Pons (tissue), 1 donor: ENCODE measurements around the gene BTRC.
"Not testable (repeated sequence)": the region's sequence is repeated elsewhere in the genome, so short reads cannot be mapped to it uniquely, and the experiment has no call there.

Experiments used
- DNase-seq: peaks from one replicate; pipeline ENCODE4 v3.0.0-alpha.2; 2016; ENCODE audit warnings: low spot score

Gene BTRC

GRCh38 chr10:101386659-101387259 is 32.8 kb downstream of the BTRC start:
- no peak for DNase-seq

DNA sequence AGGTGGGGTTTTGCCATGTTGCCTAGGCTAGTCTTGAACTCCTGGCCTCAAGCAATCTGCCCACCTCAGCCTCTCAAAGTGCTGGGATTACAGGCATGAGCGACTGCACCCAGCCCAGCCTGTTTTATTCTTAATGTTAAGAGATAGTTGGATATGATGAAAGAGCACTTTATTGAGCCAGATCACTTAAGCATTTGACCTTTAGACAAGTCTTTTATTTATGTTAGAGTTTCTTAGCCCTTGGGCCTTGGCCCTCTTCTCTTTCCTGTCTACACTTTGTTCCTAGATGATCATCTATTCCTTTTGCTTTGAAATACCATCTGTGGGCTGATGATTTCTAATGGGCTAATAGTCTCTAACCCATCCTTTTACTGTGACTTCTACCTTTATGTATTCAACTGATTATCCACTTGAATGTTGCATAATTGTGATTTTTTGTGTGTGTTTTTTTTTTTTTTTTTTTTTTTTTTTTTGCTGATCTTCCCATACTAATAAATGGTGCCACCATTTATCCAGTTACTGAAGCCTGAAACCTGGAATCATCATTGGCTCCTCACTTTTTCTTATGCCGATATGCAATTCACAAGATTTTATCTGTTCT is 34.8 kb downstream of the BTRC start:
- no peak for DNase-seq

GRCh38 chr10:101389532-101389931 is 35.6 kb downstream of the BTRC start:
- not testable (repeated sequence) for DNase-seq

DNA sequence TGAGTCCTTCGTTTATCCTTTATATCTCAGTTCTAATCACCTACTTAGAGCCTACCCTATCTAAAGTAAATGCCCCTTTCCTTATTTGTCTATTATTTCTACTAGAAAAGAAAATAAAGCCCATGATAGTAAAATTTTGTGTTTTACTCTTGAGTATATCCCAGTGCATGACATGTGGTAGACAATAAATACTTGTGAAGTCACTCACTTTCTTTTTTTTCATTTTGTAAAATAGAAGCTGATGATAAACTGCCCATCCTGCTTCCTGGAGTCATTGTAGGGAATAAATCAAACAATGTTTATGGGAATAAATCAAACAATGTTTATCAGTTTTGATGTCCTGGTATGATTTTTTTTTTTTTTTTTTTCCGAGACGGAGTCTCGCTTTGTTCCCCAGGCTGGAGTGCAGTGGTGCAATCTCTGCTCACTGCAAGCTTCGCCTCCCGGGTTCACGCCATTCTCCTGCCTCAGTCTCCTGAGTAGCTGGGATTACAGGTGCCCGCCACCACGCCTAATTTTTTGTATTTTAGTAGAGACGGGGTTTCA is 36.1 kb downstream of the BTRC start:
- DNase-seq = no peak

DNA sequence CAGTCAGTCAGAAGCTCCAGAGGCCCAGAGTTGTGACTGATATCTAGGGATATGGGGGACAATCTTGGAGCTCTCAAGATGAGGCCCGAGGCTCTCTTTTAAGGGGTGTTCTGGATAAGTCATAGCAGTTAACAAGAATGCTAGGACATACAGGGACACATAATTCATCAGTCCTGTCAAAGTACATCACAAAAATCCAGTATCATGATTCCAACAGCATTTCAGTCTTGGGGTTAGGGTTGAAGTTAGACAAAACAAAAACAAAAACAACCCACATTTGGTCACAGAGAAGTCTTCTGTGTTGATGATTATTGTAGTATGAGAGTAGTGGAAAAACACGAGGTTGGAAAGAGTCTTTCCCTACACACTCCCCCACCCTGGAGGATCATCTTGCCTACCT is 39.4 kb downstream of the BTRC start:
- DNase-seq = no peak

GRCh38 chr10:101394524-101395133 is 40.7 kb downstream of the BTRC start:
- DNase-seq = no peak

GRCh38 chr10:101397140-101397539 is 43.2 kb downstream of the BTRC start:
- no peak for DNase-seq

DNA sequence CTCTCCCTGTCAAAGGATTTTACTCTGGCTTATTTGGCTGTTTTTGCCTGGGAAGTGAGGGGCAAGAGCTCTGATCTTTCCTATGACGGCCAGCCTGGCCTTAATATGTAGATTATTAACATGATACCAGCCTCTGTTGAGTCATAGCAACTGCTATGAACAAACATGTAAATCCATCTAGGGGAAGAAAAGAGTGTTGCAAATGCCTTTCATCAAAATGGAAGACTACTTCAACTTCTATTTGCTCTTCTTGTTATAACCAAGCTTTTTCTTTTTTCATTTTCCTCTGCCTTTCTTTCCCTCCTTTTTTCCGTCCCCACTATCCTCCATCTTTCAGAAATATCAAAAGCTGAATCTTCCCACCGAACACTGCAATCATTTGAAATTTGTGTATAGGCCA is 46.6 kb downstream of the BTRC start:
- DNase-seq = no peak

DNA sequence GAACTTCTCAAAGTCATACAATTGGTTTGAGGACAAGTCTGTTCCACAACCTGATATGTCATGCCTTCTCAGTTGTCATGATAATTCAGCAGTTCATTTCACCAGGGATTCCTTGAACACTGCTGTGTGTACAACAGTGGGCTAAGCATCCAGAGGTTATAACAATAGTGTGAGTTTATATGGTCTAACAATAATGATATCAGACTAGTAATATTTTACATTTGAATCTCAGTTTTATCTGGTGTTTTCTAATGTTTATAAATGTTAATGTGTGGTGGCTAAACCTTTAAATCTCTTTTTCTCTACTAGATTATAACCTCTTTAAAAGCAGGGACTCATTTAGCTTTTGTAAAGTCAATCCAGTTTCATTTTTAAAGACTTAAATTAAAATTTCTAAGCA is 48.7 kb downstream of the BTRC start:
- DNase-seq = no peak

- no peak for DNase-seq
These were observed 49.2 kb downstream of the BTRC start for GRCh38 chr10:101403161-101403560.

- no peak for DNase-seq
These were observed 51.0 kb downstream of the BTRC start for GRCh38 chr10:101405001-101405400.

DNA sequence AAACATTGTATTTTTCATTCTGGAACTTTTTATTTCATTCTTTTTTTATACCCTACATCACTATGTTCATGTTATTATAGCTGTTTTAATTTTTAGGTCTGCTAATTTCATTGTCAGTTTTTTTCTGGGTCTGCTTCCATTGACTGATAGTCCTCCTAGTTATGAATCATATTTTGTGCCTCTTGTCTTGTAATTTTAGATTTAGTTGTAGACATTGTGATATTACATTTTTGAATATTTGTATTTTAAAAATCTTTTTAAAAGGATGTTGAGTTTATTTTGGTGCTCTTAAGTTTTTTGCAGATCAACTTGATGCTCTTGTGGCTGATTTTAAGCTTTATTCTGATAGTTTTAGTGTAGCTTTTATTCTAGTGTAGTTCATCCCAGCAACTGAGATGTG is 57.6 kb downstream of the BTRC start:
- no peak for DNase-seq

DNA sequence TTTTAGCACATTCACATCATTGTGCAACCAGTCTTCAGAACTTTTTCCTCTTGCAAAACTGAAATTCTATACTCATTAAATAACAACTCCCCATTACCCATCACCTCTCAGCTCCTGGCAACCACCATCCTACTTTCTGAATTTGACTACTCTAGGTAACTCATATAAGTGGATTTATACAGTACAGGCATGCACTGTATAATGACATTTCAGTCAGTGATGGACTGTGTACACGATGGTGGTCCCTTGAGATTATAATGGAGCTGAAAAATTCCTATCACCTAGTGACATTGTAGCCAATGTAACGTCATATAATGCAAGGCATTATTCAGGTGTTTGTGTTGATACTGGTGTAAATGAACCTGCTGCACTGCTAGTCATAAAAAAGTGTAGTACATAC is 60.1 kb downstream of the BTRC start:
- no peak for DNase-seq

GRCh38 chr10:101415884-101416283 is 61.9 kb downstream of the BTRC start:
- no peak for DNase-seq

DNA sequence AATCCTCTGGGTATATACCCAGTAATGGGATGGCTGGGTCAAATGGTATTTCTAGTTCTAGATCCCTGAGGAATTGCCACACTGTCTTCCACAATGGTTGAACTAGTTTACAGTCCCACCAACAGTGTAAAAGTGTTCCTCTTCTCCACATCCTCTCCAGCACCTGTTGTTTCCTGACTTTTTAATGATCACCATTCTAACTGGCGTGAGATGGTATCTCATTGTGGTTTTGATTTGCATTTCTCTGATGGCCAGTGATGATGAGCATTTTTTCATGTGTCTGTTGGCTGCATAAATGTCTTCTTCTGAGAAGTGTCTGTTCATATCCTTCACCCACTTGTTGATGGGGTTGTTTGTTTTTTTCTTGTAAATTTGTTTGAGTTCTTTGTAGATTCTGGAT is 68.0 kb downstream of the BTRC start:
- DNase-seq = not testable (repeated sequence)

GRCh38 chr10:101425535-101425934 is 71.6 kb downstream of the BTRC start:
- DNase-seq = no peak

DNA sequence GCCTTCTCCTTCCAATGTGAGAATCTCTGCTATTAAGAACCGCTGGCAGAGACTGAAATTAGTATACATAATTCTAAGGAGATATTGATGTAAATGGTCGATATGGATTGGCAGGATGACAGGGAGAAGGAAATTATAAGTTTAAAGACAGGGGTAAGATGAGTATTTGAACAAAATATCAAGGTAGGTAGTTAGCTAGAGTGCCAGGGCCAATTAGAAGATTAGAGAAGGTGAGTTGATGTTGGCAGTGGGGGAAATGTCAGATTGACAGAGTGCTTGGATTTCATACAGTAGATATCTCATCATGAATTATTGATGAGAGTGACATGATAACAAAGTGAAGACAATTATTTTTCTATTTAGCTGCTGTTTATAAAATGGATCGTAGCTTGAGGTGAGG is 74.1 kb downstream of the BTRC start:
- DNase-seq = no peak

DNA sequence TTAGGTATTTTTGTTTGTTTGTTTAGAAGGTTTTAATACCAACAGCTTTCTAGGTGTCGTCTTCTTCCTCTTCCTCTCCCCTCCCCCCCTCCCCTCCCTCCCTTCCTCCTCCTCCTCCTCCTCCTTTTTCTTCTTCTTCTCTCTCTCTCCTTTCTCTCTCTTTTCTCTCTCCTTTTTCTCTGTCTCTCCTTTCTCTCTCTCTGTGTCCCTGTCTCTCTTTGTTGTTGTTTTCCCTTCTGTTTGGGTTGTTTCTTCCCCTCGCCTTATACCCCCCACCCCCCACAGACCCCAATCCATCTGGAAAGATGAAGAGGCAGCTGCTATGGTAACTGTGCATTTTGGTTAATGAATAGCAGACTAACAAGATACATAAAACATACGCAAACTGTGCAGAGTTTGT is 75.5 kb downstream of the BTRC start:
- no peak for DNase-seq

DNA sequence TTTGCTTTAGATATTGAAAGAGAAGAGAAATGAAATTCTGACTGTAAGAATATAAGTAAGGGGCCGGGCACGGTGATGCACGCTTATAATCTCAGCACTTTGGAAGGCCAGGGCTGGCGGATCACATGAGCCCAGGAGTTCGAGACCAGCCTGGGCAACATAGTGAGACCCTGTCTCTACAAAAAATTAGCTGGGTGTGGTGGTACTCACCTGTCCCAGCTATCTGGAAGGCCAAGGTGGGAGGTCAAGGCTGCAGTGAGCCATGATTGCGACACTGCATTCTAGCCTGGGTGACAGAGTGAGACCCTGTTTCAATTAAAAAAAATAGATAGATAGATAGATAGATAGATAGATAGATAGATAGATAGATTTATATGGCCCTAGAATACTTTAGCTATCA is 82.3 kb downstream of the BTRC start:
- no peak for DNase-seq

GRCh38 chr10:101438881-101439391 is 85.0 kb downstream of the BTRC start:
- no peak for DNase-seq

DNA sequence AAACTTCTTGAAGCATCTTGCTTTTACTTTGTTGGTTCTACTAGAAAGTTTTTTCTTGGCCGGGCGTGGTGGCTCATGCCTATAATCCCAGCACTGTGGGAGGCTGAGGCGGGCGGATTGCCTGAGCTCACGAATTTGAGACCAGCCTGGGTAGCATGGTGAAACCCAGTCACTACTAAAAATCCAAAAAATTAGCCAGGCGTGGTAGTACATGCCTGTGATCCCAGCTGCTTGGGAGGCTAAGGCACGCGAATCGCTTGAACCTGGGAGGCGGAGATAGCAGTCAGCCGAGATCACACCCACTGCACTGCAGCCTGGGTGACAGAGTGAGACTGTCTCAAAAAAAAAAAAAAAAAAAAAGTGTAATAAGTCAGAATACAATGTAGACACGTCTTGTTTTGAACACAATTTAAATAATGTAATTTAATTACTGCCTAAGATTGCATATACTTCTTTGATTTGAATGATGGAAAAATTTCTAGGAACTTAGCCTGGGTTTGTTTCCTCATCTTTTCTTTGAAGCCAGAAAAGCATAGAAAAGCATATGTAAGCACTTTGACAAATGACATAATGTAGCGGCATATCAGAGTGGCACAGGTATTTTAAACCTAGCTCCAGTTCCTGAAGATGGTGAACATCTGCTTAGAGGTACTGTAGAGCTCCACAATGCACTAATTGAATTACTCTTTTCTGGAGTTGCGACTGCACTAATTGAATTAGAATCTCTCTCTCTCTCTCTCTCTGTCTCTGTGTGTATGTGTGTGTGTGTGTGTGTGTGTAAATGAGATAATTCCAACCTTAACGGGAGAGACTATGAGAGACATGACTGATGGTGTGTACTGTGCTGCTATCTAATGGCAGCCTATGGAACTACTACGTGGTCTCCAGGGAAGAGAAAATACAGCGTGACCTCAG is 87.8 kb downstream of the BTRC start:
- DNase-seq = peak; percentile 82

GRCh38 chr10:101442456-101442800 is 88.5 kb downstream of the BTRC start:
- no peak for DNase-seq
